ENCODE data around the gene LTK.

LTK gene

GRCh38 chr15:41510728-41511127 lies 2.9 kb downstream of the LTK start:
- TF ChIP-seq FOXP2 (optimal IDR thresholded peaks at IDR 0.05; ENCODE audit: borderline replicate concordance, extremely low read depth, extremely low read length, insufficient read depth), result no peak
- no peak for TF ChIP-seq POLR2AphosphoS5 (IDR thresholded peaks at IDR 0.05; ENCODE audit: low read depth, low read length)
- TF ChIP-seq REST (IDR thresholded peaks at IDR 0.05; ENCODE audit: insufficient read depth in 1 of 2, low read depth in 2 of 2, low read length in 2 of 2), result no peak
- no peak for TF ChIP-seq SIN3A (IDR thresholded peaks at IDR 0.05; ENCODE audit: borderline replicate concordance, insufficient read depth, low read length)
- TF ChIP-seq TAF1 (IDR thresholded peaks at IDR 0.05; ENCODE audit: borderline replicate concordance, insufficient read depth, low read length), result no peak

GRCh38 chr15:41507820-41508290 lies 5.8 kb downstream of the LTK start:
- TF ChIP-seq TAF1 (IDR thresholded peaks at IDR 0.05; ENCODE audit: borderline replicate concordance, insufficient read depth, low read length) (no peak), SIN3A (IDR thresholded peaks at IDR 0.05; ENCODE audit: borderline replicate concordance, insufficient read depth, low read length) (no peak), FOXP2 (optimal IDR thresholded peaks at IDR 0.05; ENCODE audit: borderline replicate concordance, extremely low read depth, extremely low read length, insufficient read depth) (no peak), POLR2AphosphoS5 (IDR thresholded peaks at IDR 0.05; ENCODE audit: low read depth, low read length) (no peak), REST (IDR thresholded peaks at IDR 0.05; ENCODE audit: insufficient read depth in 1 of 2, low read depth in 2 of 2, low read length in 2 of 2) (no peak)

GRCh38 chr15:41506796-41507341 lies 6.8 kb downstream of the LTK start:
- TF ChIP-seq SIN3A (IDR thresholded peaks at IDR 0.05; ENCODE audit: borderline replicate concordance, insufficient read depth, low read length) (no peak), FOXP2 (optimal IDR thresholded peaks at IDR 0.05; ENCODE audit: borderline replicate concordance, extremely low read depth, extremely low read length, insufficient read depth) (no peak), POLR2AphosphoS5 (IDR thresholded peaks at IDR 0.05; ENCODE audit: low read depth, low read length) (no peak), TAF1 (IDR thresholded peaks at IDR 0.05; ENCODE audit: borderline replicate concordance, insufficient read depth, low read length) (no peak), REST (IDR thresholded peaks at IDR 0.05; ENCODE audit: insufficient read depth in 1 of 2, low read depth in 2 of 2, low read length in 2 of 2) (no peak)

- TF ChIP-seq FOXP2 (optimal IDR thresholded peaks at IDR 0.05; ENCODE audit: borderline replicate concordance, extremely low read depth, extremely low read length, insufficient read depth), result no peak
- no peak for TF ChIP-seq TAF1 (IDR thresholded peaks at IDR 0.05; ENCODE audit: borderline replicate concordance, insufficient read depth, low read length)
- no peak for TF ChIP-seq REST (IDR thresholded peaks at IDR 0.05; ENCODE audit: insufficient read depth in 1 of 2, low read depth in 2 of 2, low read length in 2 of 2)
- TF ChIP-seq SIN3A (IDR thresholded peaks at IDR 0.05; ENCODE audit: borderline replicate concordance, insufficient read depth, low read length), result no peak
- TF ChIP-seq POLR2AphosphoS5 (IDR thresholded peaks at IDR 0.05; ENCODE audit: low read depth, low read length), result no peak
Observed at GRCh38 chr15:41505776-41506175, 7.9 kb downstream of the LTK start.
